Vagina (tissue), 2 donors: ENCODE results near the gene CBLB. TPM values are rescaled to one million over a fixed set of nuclear protein-coding genes. Genes with fewer than 3 reads are reported as not detected.

ENCODE experiments used
- DNase-seq, 2 donors: peaks; one replicate each; pipeline ENCODE4 v3.0.0-alpha.2; 2017; ENCODE audit errors: extremely low spot score in 2 of 2
- H3K27ac ChIP-seq: fragments of 200-600 bp; sonication (generic); one replicate; pipeline ENCODE4 v1.5.1; 2019
- H3K27me3 ChIP-seq: fragments of 200-600 bp; sonication (generic); one replicate; pipeline ENCODE4 v1.5.1; 2019
- H3K36me3 ChIP-seq, 2 donors: fragments of 200-600 bp; sonication (generic); one replicate each; pipeline ENCODE4 v1.5.1; 2017 to 2019
- H3K4me1 ChIP-seq: fragments of 200-600 bp; sonication (generic); one replicate; pipeline ENCODE4 v1.5.1; 2019
- H3K4me3 ChIP-seq, 2 donors: fragments of 200-600 bp; sonication (generic); 1 replicate in 1 of 2; 2 replicates in 1 of 2; pipeline ENCODE4 v1.5.1; 2016 to 2019
- H3K9me3 ChIP-seq: fragments of 200-600 bp; sonication (generic); one replicate; pipeline ENCODE4 v1.5.1; 2019
- POLR2A ChIP-seq, 2 donors: fragments of 450-650 bp; IDR thresholded peaks; one replicate each; pipeline ENCODE4 v1.6.1; 2017; ENCODE audit warnings: antibody characterized with exemption in 2 of 2, mild to moderate bottlenecking in 2 of 2, moderate library complexity in 2 of 2
- POLR2AphosphoS5 ChIP-seq, 2 donors: sonication (generic); formaldehyde crosslinking; IDR thresholded peaks; one replicate each; pipeline ENCODE4 v1.9.0; 2017; ENCODE audit warnings: antibody characterized with exemption in 2 of 2, mild to moderate bottlenecking in 2 of 2, low read depth in 1 of 2; ENCODE audit not compliant: insufficient read depth in 1 of 2
- intact Hi-C: fragments of 100-400 bp; cut with DNase I; formaldehyde crosslinking; loops from one replicate; pipeline ENCODE4 v1.15.1; 2023
- total RNA-seq: library from RNA; depleted of rRNA; stranded (reverse); fragments of >200 nt; gene quantifications from one replicate; pipeline ENCODE4 v1.2.3, GENCODE V29; 2016
- TF ChIP-seq, protein P1 (sequence below), 3 experiments: fragments of 450-650 bp in 2 of 3; fragments of 200-600 bp in 1 of 3; sonication (generic) in 1 of 3; IDR thresholded peaks; one replicate each; pipeline ENCODE4 v1.5.1; 2017 to 2019; ENCODE audit warnings: antibody characterized with exemption in 3 of 3, mild to moderate bottlenecking in 2 of 3, moderate library complexity in 2 of 3

The CBLB gene
- total RNA-seq, 1 donor from 2014 or later, result 58.4 TPM

- H3K4me3 ChIP-seq, result no peak overlapping the region
- no peaks in the 10 kb centered on the region for H3K4me1 ChIP-seq
- DNase-seq, result no peak
- no peak overlapping the region for H3K27ac ChIP-seq
- TF ChIP-seq, protein P1, sequence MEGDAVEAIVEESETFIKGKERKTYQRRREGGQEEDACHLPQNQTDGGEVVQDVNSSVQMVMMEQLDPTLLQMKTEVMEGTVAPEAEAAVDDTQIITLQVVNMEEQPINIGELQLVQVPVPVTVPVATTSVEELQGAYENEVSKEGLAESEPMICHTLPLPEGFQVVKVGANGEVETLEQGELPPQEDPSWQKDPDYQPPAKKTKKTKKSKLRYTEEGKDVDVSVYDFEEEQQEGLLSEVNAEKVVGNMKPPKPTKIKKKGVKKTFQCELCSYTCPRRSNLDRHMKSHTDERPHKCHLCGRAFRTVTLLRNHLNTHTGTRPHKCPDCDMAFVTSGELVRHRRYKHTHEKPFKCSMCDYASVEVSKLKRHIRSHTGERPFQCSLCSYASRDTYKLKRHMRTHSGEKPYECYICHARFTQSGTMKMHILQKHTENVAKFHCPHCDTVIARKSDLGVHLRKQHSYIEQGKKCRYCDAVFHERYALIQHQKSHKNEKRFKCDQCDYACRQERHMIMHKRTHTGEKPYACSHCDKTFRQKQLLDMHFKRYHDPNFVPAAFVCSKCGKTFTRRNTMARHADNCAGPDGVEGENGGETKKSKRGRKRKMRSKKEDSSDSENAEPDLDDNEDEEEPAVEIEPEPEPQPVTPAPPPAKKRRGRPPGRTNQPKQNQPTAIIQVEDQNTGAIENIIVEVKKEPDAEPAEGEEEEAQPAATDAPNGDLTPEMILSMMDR (IDR thresholded peaks at IDR 0.05), result no peak
- TF ChIP-seq POLR2AphosphoS5 (IDR thresholded peaks at IDR 0.05; ENCODE audit: insufficient read depth in 1 of 2, low read depth in 1 of 2), result no peak
- no peak for TF ChIP-seq POLR2A (IDR thresholded peaks at IDR 0.05)
- no peaks in the 10 kb centered on the region for H3K27me3 ChIP-seq
- peaks cover 0 to 8% of the 10 kb centered on the region in 2 donors for H3K36me3 ChIP-seq
- no peaks in the 10 kb centered on the region for H3K9me3 ChIP-seq
- intact Hi-C loops, result no loop called here
Measured at GRCh38 chr3:105688821-105689220, 180.0 kb downstream of the CBLB start.

GRCh38 chr3:105686278-105686897 lies 182.4 kb downstream of the CBLB start:
- Histone ChIP-seq H3K4me3 (no peak overlapping the region), H3K4me1 (no peaks in the 10 kb centered on the region), H3K9me3 (no peaks in the 10 kb centered on the region), H3K36me3 (peaks cover 0 to 15% of the 10 kb centered on the region in 2 donors), H3K27ac (no peak overlapping the region), H3K27me3 (no peaks in the 10 kb centered on the region)
- no peak for DNase-seq
- TF ChIP-seq, protein P1 (IDR thresholded peaks at IDR 0.05), result peak; percentile 15 to 51 (median 48)
- TF ChIP-seq POLR2AphosphoS5 (IDR thresholded peaks at IDR 0.05; ENCODE audit: insufficient read depth in 1 of 2, low read depth in 1 of 2) (no peak), POLR2A (IDR thresholded peaks at IDR 0.05) (no peak)
- intact Hi-C loops, result no loop called here

GRCh38 chr3:105679951-105680350 lies 188.9 kb downstream of the CBLB start:
- H3K27ac ChIP-seq, result no peak overlapping the region
- no peaks in the 10 kb centered on the region for H3K27me3 ChIP-seq
- intact Hi-C loops, result no loop called here
- no peaks in the 10 kb centered on the region for H3K9me3 ChIP-seq
- no peak for DNase-seq
- no peaks in the 10 kb centered on the region for H3K4me1 ChIP-seq
- no peak overlapping the region for H3K4me3 ChIP-seq
- H3K36me3 ChIP-seq, result peaks cover 0 to 40% of the 10 kb centered on the region in 2 donors
- TF ChIP-seq, protein P1 (IDR thresholded peaks at IDR 0.05), result no peak
- TF ChIP-seq POLR2A (IDR thresholded peaks at IDR 0.05), result no peak
- TF ChIP-seq POLR2AphosphoS5 (IDR thresholded peaks at IDR 0.05; ENCODE audit: insufficient read depth in 1 of 2, low read depth in 1 of 2), result no peak

DNA sequence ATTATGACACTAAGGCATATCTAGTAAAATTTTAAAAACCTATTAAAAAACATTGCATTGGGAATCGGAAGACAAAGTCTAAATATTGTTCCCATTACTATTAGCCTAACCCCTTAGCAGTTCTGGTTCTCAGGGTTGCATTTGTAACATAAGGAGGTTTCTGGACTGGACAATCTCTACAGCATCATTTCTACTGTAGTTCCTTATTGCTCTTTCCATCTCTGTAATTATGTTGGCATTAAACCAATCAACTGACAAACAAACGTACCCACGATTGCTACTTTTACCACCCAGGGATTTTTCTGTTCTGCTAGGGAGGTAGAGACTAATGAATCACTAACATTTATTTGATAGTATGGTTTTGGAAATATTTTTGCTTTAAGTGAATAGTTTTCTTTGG lies 190.8 kb downstream of the CBLB start:
- DNase-seq, result no peak
- Histone ChIP-seq H3K9me3 (no peaks in the 10 kb centered on the region), H3K27ac (no peak overlapping the region), H3K36me3 (peaks cover 0 to 40% of the 10 kb centered on the region in 2 donors), H3K27me3 (no peaks in the 10 kb centered on the region), H3K4me3 (no peak overlapping the region), H3K4me1 (no peaks in the 10 kb centered on the region)
- intact Hi-C loops, result no loop called here
- TF ChIP-seq POLR2AphosphoS5 (IDR thresholded peaks at IDR 0.05; ENCODE audit: insufficient read depth in 1 of 2, low read depth in 1 of 2), result no peak
- no peak for TF ChIP-seq POLR2A (IDR thresholded peaks at IDR 0.05)
- TF ChIP-seq, protein P1 (IDR thresholded peaks at IDR 0.05), result no peak

GRCh38 chr3:105676621-105677300 lies 192.1 kb downstream of the CBLB start:
- intact Hi-C loops, result no loop called here
- H3K27me3 ChIP-seq, result no peaks in the 10 kb centered on the region
- no peaks in the 10 kb centered on the region for H3K4me1 ChIP-seq
- no peak for DNase-seq
- no peak overlapping the region for H3K4me3 ChIP-seq
- H3K36me3 ChIP-seq, result peaks cover 0 to 32% of the 10 kb centered on the region in 2 donors
- H3K9me3 ChIP-seq, result no peaks in the 10 kb centered on the region
- H3K27ac ChIP-seq, result no peak overlapping the region
- TF ChIP-seq, protein P1 (IDR thresholded peaks at IDR 0.05), result no peak
